Endothelial cell of umbilical vein (primary cell): ENCODE measurements around the gene MACROD2. TPM values are rescaled to one million over a fixed set of nuclear protein-coding genes. Genes with fewer than 3 reads are reported as not detected.

ENCODE experiments used
- BruUV-seq: library from RNA; stranded (reverse); fragments of 400-500 nt; replicated peaks from 2 replicates; lab custom pipeline; 2021; lab: Mats Ljungman, UMichigan
- CTCF ChIA-PET: fragments of 300-600, 350-600 bp; sonication (Branson Sonifier 250); formaldehyde crosslinking; loops from one replicate; lab custom pipeline; 2021; ENCODE audit warnings: antibody characterized with exemption, inconsistent platforms; lab: Charles Lee
- POLR2A ChIA-PET: fragments of 300-600, 350-600 bp; sonication (Branson Sonifier 250); formaldehyde crosslinking; loops from one replicate; lab custom pipeline; 2021; ENCODE audit warnings: antibody characterized with exemption, inconsistent platforms; lab: Charles Lee
- DNase-seq: peaks from one replicate; pipeline ENCODE4 v3.0.0-alpha.2; 2011; ENCODE audit warnings: low read depth, low spot score
- FAIRE-seq: peaks from 2 replicates; lab custom pipeline; 2011; peaks lifted over from hg19 to GRCh38; lab: Jason Lieb, UNC
- H2AFZ ChIP-seq: 2 replicates; pipeline ENCODE4 v1.6.0; 2012; ENCODE audit warnings: low read depth, low read length, control low read depth, inconsistent platforms
- H3K27ac ChIP-seq: 2 replicates; pipeline ENCODE4 v1.5.1; 2011; ENCODE audit warnings: low read depth, mild to moderate bottlenecking, control low read depth, low read length, moderate library complexity; ENCODE audit not compliant: insufficient read depth
- H3K27me3 ChIP-seq, 2 experiments: 2 replicates each; pipeline versions ENCODE4 v1.6.0 to v1.6.1; 2011; ENCODE audit warnings: low read length in 2 of 2, mixed read lengths in 1 of 2; ENCODE audit not compliant: control insufficient read depth in 2 of 2, insufficient read depth in 2 of 2
- H3K36me3 ChIP-seq, 2 experiments: 2 replicates in 1 of 2; 3 replicates in 1 of 2; pipeline ENCODE4 v1.5.1; 2011; ENCODE audit warnings: low read length in 2 of 2, mild to moderate bottlenecking in 1 of 2, moderate library complexity in 1 of 2; ENCODE audit not compliant: control insufficient read depth in 2 of 2, insufficient read depth in 2 of 2; ENCODE audit errors: extremely low read depth in 1 of 2
- H3K4me1 ChIP-seq: 3 replicates; pipeline ENCODE4 v1.5.1; 2011; ENCODE audit warnings: mild to moderate bottlenecking, low read length; ENCODE audit not compliant: control insufficient read depth, insufficient read depth; ENCODE audit errors: extremely low read depth
- H3K4me2 ChIP-seq: 2 replicates; pipeline ENCODE4 v1.6.1; 2011; ENCODE audit warnings: low read length, control low read depth, mixed read lengths; ENCODE audit not compliant: insufficient read depth
- H3K4me3 ChIP-seq, 3 experiments: fragments of 200-600 bp in 1 of 3; sonication (generic), shearing (Covaris generic) in 1 of 3; replicated peaks in 1 of 3; 2 replicates each; pipeline ENCODE4 v1.5.1; 2011 to 2016; ENCODE audit warnings: control low read depth in 3 of 3, low read length in 3 of 3, mild to moderate bottlenecking in 2 of 3, inconsistent platforms in 1 of 3, low read depth in 1 of 3, moderate library complexity in 1 of 3; ENCODE audit not compliant: insufficient read depth in 1 of 3
- H3K79me2 ChIP-seq: 2 replicates; pipeline ENCODE4 v1.6.0; 2012; ENCODE audit warnings: low read length, inconsistent platforms; ENCODE audit not compliant: control insufficient read depth, insufficient read depth
- H3K9ac ChIP-seq: replicated peaks from 2 replicates; pipeline ENCODE3; 2011; ENCODE audit warnings: low read length, control low read depth; ENCODE audit not compliant: insufficient read depth; ENCODE audit errors: extremely low read depth
- H3K9me1 ChIP-seq: replicated peaks from 3 replicates; pipeline ENCODE4 v1.6.0; 2011; ENCODE audit warnings: mild to moderate bottlenecking, low read length; ENCODE audit not compliant: control insufficient read depth, insufficient read depth; ENCODE audit errors: extremely low read depth
- H3K9me3 ChIP-seq: replicated peaks from 2 replicates; pipeline ENCODE4 v1.5.1; 2012; ENCODE audit warnings: low read length, inconsistent platforms; ENCODE audit not compliant: control insufficient read depth, insufficient read depth
- H4K20me1 ChIP-seq: replicated peaks from 2 replicates; pipeline ENCODE3; 2011; ENCODE audit warnings: mild to moderate bottlenecking, low read length; ENCODE audit not compliant: control insufficient read depth, insufficient read depth; ENCODE audit errors: extremely low read depth
- EZH2 ChIP-seq: IDR thresholded peaks from 2 replicates; pipeline ENCODE4 v1.6.1; 2012; ENCODE audit warnings: borderline replicate concordance, low read depth, mild to moderate bottlenecking, moderate library complexity, low read length, inconsistent platforms; ENCODE audit not compliant: severe bottlenecking
- FOS ChIP-seq: IDR thresholded peaks from 2 replicates; pipeline ENCODE4 v1.6.1; 2011; ENCODE audit warnings: mild to moderate bottlenecking, low read length, moderate library complexity, borderline replicate concordance; ENCODE audit not compliant: insufficient read depth
- GATA2 ChIP-seq: IDR thresholded peaks from 2 replicates; pipeline ENCODE4 v1.7.0; 2011; ENCODE audit warnings: low read depth, mild to moderate bottlenecking, moderate library complexity, mixed read lengths, low read length; ENCODE audit not compliant: insufficient read length, insufficient read depth
- JUN ChIP-seq: IDR thresholded peaks from 2 replicates; pipeline ENCODE4 v1.6.1; 2011; ENCODE audit warnings: borderline replicate concordance, low read depth; ENCODE audit not compliant: insufficient read length, insufficient read depth
- MYC ChIP-seq: IDR thresholded peaks from one replicate; pipeline ENCODE4 v1.6.1; 2011; ENCODE audit warnings: mild to moderate bottlenecking, low read depth, low read length
- POLR2A ChIP-seq: IDR thresholded peaks from 2 replicates; pipeline ENCODE4 v1.6.1; 2012; ENCODE audit warnings: low read depth, mild to moderate bottlenecking, control low read depth, low read length
- POLR2AphosphoS5 ChIP-seq: IDR thresholded peaks from 2 replicates; pipeline ENCODE4 v1.6.1; 2012; ENCODE audit warnings: low read depth, mild to moderate bottlenecking, control low read depth, low read length, moderate library complexity; ENCODE audit not compliant: insufficient read depth
- dilution Hi-C: fragments of 300-500 bp; cut with MboI; formaldehyde crosslinking; loops from one replicate; pipeline ENCODE4 v1.15.0; 2019; ENCODE audit warnings: low sequenced_read_pairs; ENCODE audit not compliant: extremely low pct_ligation_motif_present
- intact Hi-C: fragments of 100-400 bp; cut with micrococcal nuclease; formaldehyde crosslinking; loops from one replicate; pipeline ENCODE4 v1.10.0; 2022
- polyA plus RNA-seq, 4 experiments: library from polyadenylated mRNA; depleted of rRNA in 3 of 4; stranded (reverse) in 3 of 4; unstranded in 1 of 4; fragments of >200 nt; gene quantifications; 2 replicates each; pipeline versions ENCODE4 v1.2.1 to v1.2.3, GENCODE V29; 2011 to 2012; ENCODE audit warnings: missing spikeins in 1 of 4
- total RNA-seq: library from RNA; stranded (reverse); gene quantifications from 2 replicates; pipeline ENCODE4 v1.2.3, GENCODE V29; 2021
- TF ChIP-seq, protein P1 (sequence below), 2 donors: IDR thresholded peaks; 1 replicate in 1 of 2; 2 replicates in 1 of 2; pipeline ENCODE4 v1.5.1; 2011; ENCODE audit warnings: low read length in 2 of 2, mild to moderate bottlenecking in 2 of 2, moderate library complexity in 2 of 2, control low read depth in 1 of 2, inconsistent platforms in 1 of 2, low read depth in 1 of 2; ENCODE audit not compliant: insufficient read depth in 1 of 2; ENCODE audit errors: extremely low read depth in 1 of 2
- TF ChIP-seq, protein P2 (sequence below): IDR thresholded peaks from 2 replicates; pipeline ENCODE4 v1.6.1; 2011; ENCODE audit not compliant: insufficient read depth, insufficient read length

The MACROD2 gene
- total and polyA plus RNA-seq, 2 donors (not counting 3 experiments of a cell fraction or from before 2014, with no cell fraction given), result 0.11 to 0.73 TPM

DNA sequence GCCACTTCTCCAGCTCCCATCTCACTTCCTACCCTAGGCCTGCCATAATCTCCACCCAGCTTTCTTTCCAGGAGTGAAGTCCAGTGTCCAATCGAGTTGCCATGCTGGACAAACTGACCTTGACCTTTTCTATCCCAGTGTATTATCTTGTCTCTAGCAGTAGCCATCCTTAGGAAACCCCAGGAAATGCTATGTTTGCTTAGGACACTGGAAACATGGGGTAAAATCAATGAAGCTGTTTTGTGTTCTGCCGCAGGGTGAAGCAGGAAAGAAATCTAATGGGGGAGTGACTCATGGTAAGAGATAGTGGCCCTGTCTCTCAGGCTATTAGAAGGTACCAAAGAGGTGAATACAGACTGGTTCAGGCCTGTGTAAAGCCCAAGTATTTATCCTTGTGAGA lies 1452.2 kb downstream of the MACROD2 start:
- FAIRE-seq (no peak), DNase-seq (no peak)
- no TSS peak for BruUV-seq
- ChIA-PET CTCF (no interaction called here), POLR2A (no interaction called here)
- dilution Hi-C loops (no loop called here), intact Hi-C loops (no loop called here)
- H4K20me1 ChIP-seq, result no peaks in the 10 kb centered on the region
- no peak overlapping the region for H3K4me3 ChIP-seq
- no peak overlapping the region for H3K4me2 ChIP-seq
- H3K27me3 ChIP-seq, result no peaks in the 10 kb centered on the region
- H3K79me2 ChIP-seq, result no peaks in the 10 kb centered on the region
- no peaks in the 10 kb centered on the region for H3K4me1 ChIP-seq
- no peak overlapping the region for H2AFZ ChIP-seq
- H3K36me3 ChIP-seq, result no peaks in the 10 kb centered on the region
- no peak overlapping the region for H3K9ac ChIP-seq
- no peak overlapping the region for H3K27ac ChIP-seq
- TF ChIP-seq FOS (no peak), JUN (no peak), POLR2A (no peak), MYC (no peak), EZH2 (no peak), POLR2AphosphoS5 (no peak), GATA2 (no peak)
- TF ChIP-seq, protein P1, sequence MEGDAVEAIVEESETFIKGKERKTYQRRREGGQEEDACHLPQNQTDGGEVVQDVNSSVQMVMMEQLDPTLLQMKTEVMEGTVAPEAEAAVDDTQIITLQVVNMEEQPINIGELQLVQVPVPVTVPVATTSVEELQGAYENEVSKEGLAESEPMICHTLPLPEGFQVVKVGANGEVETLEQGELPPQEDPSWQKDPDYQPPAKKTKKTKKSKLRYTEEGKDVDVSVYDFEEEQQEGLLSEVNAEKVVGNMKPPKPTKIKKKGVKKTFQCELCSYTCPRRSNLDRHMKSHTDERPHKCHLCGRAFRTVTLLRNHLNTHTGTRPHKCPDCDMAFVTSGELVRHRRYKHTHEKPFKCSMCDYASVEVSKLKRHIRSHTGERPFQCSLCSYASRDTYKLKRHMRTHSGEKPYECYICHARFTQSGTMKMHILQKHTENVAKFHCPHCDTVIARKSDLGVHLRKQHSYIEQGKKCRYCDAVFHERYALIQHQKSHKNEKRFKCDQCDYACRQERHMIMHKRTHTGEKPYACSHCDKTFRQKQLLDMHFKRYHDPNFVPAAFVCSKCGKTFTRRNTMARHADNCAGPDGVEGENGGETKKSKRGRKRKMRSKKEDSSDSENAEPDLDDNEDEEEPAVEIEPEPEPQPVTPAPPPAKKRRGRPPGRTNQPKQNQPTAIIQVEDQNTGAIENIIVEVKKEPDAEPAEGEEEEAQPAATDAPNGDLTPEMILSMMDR (IDR thresholded peaks at IDR 0.05; ENCODE audit: extremely low read depth in 1 of 2, insufficient read depth in 1 of 2, low read depth in 1 of 2, low read length in 2 of 2), result no peak
- TF ChIP-seq, protein P2, sequence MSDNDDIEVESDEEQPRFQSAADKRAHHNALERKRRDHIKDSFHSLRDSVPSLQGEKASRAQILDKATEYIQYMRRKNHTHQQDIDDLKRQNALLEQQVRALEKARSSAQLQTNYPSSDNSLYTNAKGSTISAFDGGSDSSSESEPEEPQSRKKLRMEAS, result no peak
- H3K9me1 ChIP-seq, result no peaks in the 10 kb centered on the region
- no peaks in the 10 kb centered on the region for H3K9me3 ChIP-seq
